Neural cell (in vitro differentiated cells): Measurements from ENCODE around the gene SYTL5. TPM values are rescaled to one million over a fixed set of nuclear protein-coding genes. Genes with fewer than 3 reads are reported as not detected.

Source experiments
- H2AFZ ChIP-seq: fragments of 200-600, 300-800 bp; sonication (generic), shearing (Covaris generic); 2 replicates; pipeline ENCODE4 v1.6.0; 2014; ENCODE audit warnings: low read depth, mild to moderate bottlenecking, antibody characterized with exemption, low read length, moderate library complexity
- H3F3A ChIP-seq: fragments of 200-600 bp; shearing (Covaris generic); 2 replicates; pipeline ENCODE4 v1.6.1; 2016; ENCODE audit warnings: mild to moderate bottlenecking, moderate library complexity, mixed read lengths, antibody characterized with exemption, low read length; ENCODE audit not compliant: insufficient read depth, poor library complexity, severe bottlenecking
- H3K27ac ChIP-seq: fragments of 200-600, 300-800 bp; sonication (generic), shearing (Covaris generic); 2 replicates; pipeline ENCODE4 v1.5.1; 2014; ENCODE audit warnings: mild to moderate bottlenecking, low read length, moderate library complexity
- H3K27me3 ChIP-seq: fragments of 300-800, 200-600 bp; sonication (generic), shearing (Covaris generic); 2 replicates; pipeline ENCODE4 v1.6.0; 2014; ENCODE audit warnings: mild to moderate bottlenecking, low read depth, low read length, moderate library complexity; ENCODE audit not compliant: insufficient read depth
- H3K36me3 ChIP-seq: fragments of 300-800, 200-600 bp; sonication (generic), shearing (Covaris generic); 2 replicates; pipeline ENCODE4 v1.5.1; 2014; ENCODE audit warnings: mild to moderate bottlenecking, antibody characterized with exemption, low read length, moderate library complexity; ENCODE audit not compliant: insufficient read depth
- H3K4me2 ChIP-seq: fragments of 300-800, 200-600 bp; sonication (generic), shearing (Covaris generic); 2 replicates; pipeline ENCODE4 v1.6.0; 2014; ENCODE audit warnings: mild to moderate bottlenecking, low read length
- H3K4me3 ChIP-seq: fragments of 300-800, 200-600 bp; sonication (generic), shearing (Covaris generic); 2 replicates; pipeline ENCODE4 v1.5.1; 2014; ENCODE audit warnings: mild to moderate bottlenecking, low read length, moderate library complexity
- H3K79me2 ChIP-seq: fragments of 200-600 bp; shearing (Covaris generic); replicated peaks from 2 replicates; pipeline ENCODE4 v1.6.0; 2014; ENCODE audit warnings: mild to moderate bottlenecking, low read length, moderate library complexity; ENCODE audit not compliant: insufficient read depth
- H3K9ac ChIP-seq: fragments of 300-800, 200-600 bp; sonication (generic), shearing (Covaris generic); 2 replicates; pipeline ENCODE4 v1.6.1; 2016; ENCODE audit warnings: mild to moderate bottlenecking, low read length, mixed read lengths
- H3K9me2 ChIP-seq: fragments of 200-600 bp; shearing (Covaris generic); 2 replicates; pipeline ENCODE4 v1.6.1; 2016; ENCODE audit warnings: mild to moderate bottlenecking, low read length, mixed read lengths; ENCODE audit not compliant: insufficient read depth
- H3K9me3 ChIP-seq: fragments of 200-600, 300-800 bp; sonication (generic), shearing (Covaris generic); 2 replicates; pipeline ENCODE4 v1.6.1; 2016; ENCODE audit warnings: mild to moderate bottlenecking, mixed run types, low read length, moderate library complexity, mixed read lengths
- H4K20me1 ChIP-seq: fragments of 200-600 bp; shearing (Covaris generic); 2 replicates; pipeline ENCODE4 v1.6.1; 2016; ENCODE audit warnings: mild to moderate bottlenecking, mixed run types; ENCODE audit not compliant: insufficient read depth
- CTCF ChIP-seq: fragments of 450-650 bp; IDR thresholded peaks from 2 replicates; pipeline ENCODE4 v1.5.1; 2014; ENCODE audit warnings: antibody characterized with exemption, mild to moderate bottlenecking, moderate library complexity; ENCODE audit not compliant: poor library complexity, severe bottlenecking
- EP300 ChIP-seq: fragments of 450-650 bp; conservative IDR thresholded peaks from 2 replicates; pipeline ENCODE4 v1.6.1; 2014; ENCODE audit warnings: antibody characterized with exemption, mild to moderate bottlenecking, moderate library complexity; ENCODE audit not compliant: poor library complexity, severe bottlenecking
- EZH2 ChIP-seq: fragments of 200-600, 300-800 bp; shearing (Covaris generic), sonication (generic); IDR thresholded peaks from 2 replicates; pipeline ENCODE4 v1.6.1; 2014; ENCODE audit warnings: antibody characterized with exemption, low read length, borderline replicate concordance, mild to moderate bottlenecking; ENCODE audit not compliant: insufficient read depth, poor library complexity, severe bottlenecking
- MXI1 ChIP-seq: fragments of 450-650 bp; conservative IDR thresholded peaks from 2 replicates; pipeline ENCODE4 v1.6.1; 2014; ENCODE audit warnings: antibody characterized with exemption, mild to moderate bottlenecking; ENCODE audit not compliant: poor library complexity, severe bottlenecking
- POLR2AphosphoS5 ChIP-seq: IDR thresholded peaks from 2 replicates; pipeline ENCODE4 v1.6.1; 2012
- RAD21 ChIP-seq: fragments of 450-650 bp; conservative IDR thresholded peaks from 2 replicates; pipeline ENCODE4 v1.6.1; 2014; ENCODE audit warnings: antibody characterized with exemption, mild to moderate bottlenecking, moderate library complexity
- REST ChIP-seq: IDR thresholded peaks from 2 replicates; pipeline ENCODE4 v1.6.1; 2012; ENCODE audit warnings: borderline replicate concordance
- SMC3 ChIP-seq: fragments of 450-650 bp; conservative IDR thresholded peaks from 2 replicates; pipeline ENCODE4 v1.6.1; 2014; ENCODE audit warnings: antibody characterized with exemption, mild to moderate bottlenecking, moderate library complexity; ENCODE audit not compliant: poor library complexity
- TAF1 ChIP-seq: IDR thresholded peaks from 2 replicates; pipeline ENCODE4 v1.6.1; 2012; ENCODE audit warnings: low read depth
- polyA plus RNA-seq: library from polyadenylated mRNA; depleted of rRNA; stranded (reverse); fragments of >200 nt; gene quantifications from 2 replicates; pipeline ENCODE4 v1.2.3, GENCODE V29; 2014

The SYTL5 gene
- polyA plus RNA-seq, 1 donor from 2014 or later: 1.0 TPM

DNA sequence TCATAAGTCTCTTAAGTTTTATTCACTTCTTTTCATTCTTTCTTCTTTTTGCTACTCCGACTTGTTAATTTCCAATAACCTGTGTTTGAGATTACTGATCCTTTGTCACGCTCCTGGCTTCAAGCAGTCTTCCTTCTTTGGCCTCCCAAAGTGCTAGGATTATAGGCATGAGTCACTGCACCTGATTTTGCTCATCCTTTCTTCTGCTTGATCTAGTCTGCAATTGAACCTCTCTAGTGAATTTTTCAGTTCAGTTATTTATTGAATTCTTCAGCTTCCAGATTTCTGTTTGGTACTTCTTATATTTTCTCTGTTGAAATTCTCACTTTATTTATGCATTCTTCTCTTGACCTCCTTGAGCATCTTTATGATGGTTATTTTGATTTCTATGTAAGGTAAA lies 38.6 kb upstream of the SYTL5 start:
- Histone ChIP-seq H3K9me3 (no peaks in the 10 kb centered on the region), H3K9me2 (no peaks in the 10 kb centered on the region), H3K79me2 (no peaks in the 10 kb centered on the region), H3K27ac (no peak overlapping the region), H3K9ac (no peak overlapping the region), H3K4me2 (no peak overlapping the region), H3F3A (no peaks in the 10 kb centered on the region), H3K27me3 (no peaks in the 10 kb centered on the region), H4K20me1 (no peaks in the 10 kb centered on the region), H3K36me3 (no peaks in the 10 kb centered on the region), H3K4me3 (no peak overlapping the region), H2AFZ (no peak overlapping the region)
- TF ChIP-seq POLR2AphosphoS5 (no peak), REST (no peak), SMC3 (no peak), TAF1 (no peak), EZH2 (no peak), MXI1 (no peak), RAD21 (no peak), EP300 (no peak), CTCF (no peak)

- H3K9me3 ChIP-seq: no peaks in the 10 kb centered on the region
- TF ChIP-seq MXI1: no peak
- no peak for TF ChIP-seq POLR2AphosphoS5
- TF ChIP-seq TAF1: no peak
- TF ChIP-seq REST: no peak
- no peak for TF ChIP-seq RAD21
- TF ChIP-seq EZH2: no peak
- no peak for TF ChIP-seq CTCF
- TF ChIP-seq SMC3: no peak
- TF ChIP-seq EP300: no peak
- no peaks in the 10 kb centered on the region for H3K36me3 ChIP-seq
- no peaks in the 10 kb centered on the region for H4K20me1 ChIP-seq
- H3K9me2 ChIP-seq: no peaks in the 10 kb centered on the region
- no peak overlapping the region for H3K9ac ChIP-seq
- H3F3A ChIP-seq: no peaks in the 10 kb centered on the region
- no peak overlapping the region for H2AFZ ChIP-seq
- no peaks in the 10 kb centered on the region for H3K27me3 ChIP-seq
- no peaks in the 10 kb centered on the region for H3K79me2 ChIP-seq
- H3K4me2 ChIP-seq: no peak overlapping the region
- H3K4me3 ChIP-seq: no peak overlapping the region
- no peak overlapping the region for H3K27ac ChIP-seq
Observed at GRCh38 chrX:37975421-37975820, 30.9 kb upstream of the SYTL5 start.
